Measurements from ENCODE around the gene COL9A1.

- TF ChIP-seq CTCF (IDR thresholded peaks at IDR 0.05) (no peak), POLR2AphosphoS5 (IDR thresholded peaks at IDR 0.05) (no peak), POLR2A (IDR thresholded peaks at IDR 0.05; ENCODE audit: low read depth) (no peak)
Observed at GRCh38 chr6:70231311-70231710, 71.6 kb downstream of the COL9A1 start.
